ENCODE data around the gene EIF4B.
"Not testable (repeated sequence)": the region's sequence is repeated elsewhere in the genome, so short reads cannot be mapped to it uniquely, and the experiment has no call there.

The EIF4B gene

GRCh38 chr12:53005986-53006809, at the start of gene EIF4B:
Gene EIF4B (plus strand): TSS chr12:53006456. CDS start chr12:53006484, 28 bp downstream.
- peak; percentile 90 to 100 (median 98) for DNase-seq

- DNase-seq = no peak
Observed at GRCh38 chr12:52956987-52957386, 49.3 kb upstream of the EIF4B start.

- no peak for DNase-seq
Observed at GRCh38 chr12:52964556-52965336, 41.5 kb upstream of the EIF4B start.

- DNase-seq = no peak
Observed at GRCh38 chr12:52965337-52965731, 40.9 kb upstream of the EIF4B start.

- DNase-seq = no peak
Observed at GRCh38 chr12:52969166-52969795, 37.0 kb upstream of the EIF4B start.

GRCh38 chr12:52969828-52970569, 36.3 kb upstream of the EIF4B start:
- DNase-seq = peak in 6 of 56 donors; percentile 8 to 22 (median 16)

GRCh38 chr12:52971679-52972329, 34.5 kb upstream of the EIF4B start:
- DNase-seq = no peak

- no peak for DNase-seq
Observed at GRCh38 chr12:52975204-52975603, 31.1 kb upstream of the EIF4B start.

- DNase-seq = no peak
Observed at GRCh38 chr12:52975820-52976573, 30.3 kb upstream of the EIF4B start.

GRCh38 chr12:52976574-52977071, 29.6 kb upstream of the EIF4B start:
- no peak for DNase-seq

- no peak for DNase-seq
Observed at GRCh38 chr12:52977170-52977569, 29.1 kb upstream of the EIF4B start.

- no peak for DNase-seq
Observed at GRCh38 chr12:52980096-52980649, 26.1 kb upstream of the EIF4B start.

GRCh38 chr12:52980650-52981423, 25.4 kb upstream of the EIF4B start:
- DNase-seq = peak in 55 of 56 donors; percentile 5 to 93 (median 64)

GRCh38 chr12:52984136-52984535, 22.1 kb upstream of the EIF4B start:
- no peak for DNase-seq

- no peak for DNase-seq
Observed at GRCh38 chr12:52988898-52989297, 17.4 kb upstream of the EIF4B start.

GRCh38 chr12:52990206-52990605, 16.1 kb upstream of the EIF4B start:
- no peak for DNase-seq

GRCh38 chr12:52992240-52992639, 14.0 kb upstream of the EIF4B start:
- not testable (repeated sequence) for DNase-seq

- DNase-seq = no peak
Observed at GRCh38 chr12:52992699-52993557, 13.3 kb upstream of the EIF4B start.
